ENCODE measurements around the gene PRKACB.
"Not testable (repeated sequence)": the region's sequence is repeated elsewhere in the genome, so short reads cannot be mapped to it uniquely, and the experiment has no call there.

PRKACB gene

DNA sequence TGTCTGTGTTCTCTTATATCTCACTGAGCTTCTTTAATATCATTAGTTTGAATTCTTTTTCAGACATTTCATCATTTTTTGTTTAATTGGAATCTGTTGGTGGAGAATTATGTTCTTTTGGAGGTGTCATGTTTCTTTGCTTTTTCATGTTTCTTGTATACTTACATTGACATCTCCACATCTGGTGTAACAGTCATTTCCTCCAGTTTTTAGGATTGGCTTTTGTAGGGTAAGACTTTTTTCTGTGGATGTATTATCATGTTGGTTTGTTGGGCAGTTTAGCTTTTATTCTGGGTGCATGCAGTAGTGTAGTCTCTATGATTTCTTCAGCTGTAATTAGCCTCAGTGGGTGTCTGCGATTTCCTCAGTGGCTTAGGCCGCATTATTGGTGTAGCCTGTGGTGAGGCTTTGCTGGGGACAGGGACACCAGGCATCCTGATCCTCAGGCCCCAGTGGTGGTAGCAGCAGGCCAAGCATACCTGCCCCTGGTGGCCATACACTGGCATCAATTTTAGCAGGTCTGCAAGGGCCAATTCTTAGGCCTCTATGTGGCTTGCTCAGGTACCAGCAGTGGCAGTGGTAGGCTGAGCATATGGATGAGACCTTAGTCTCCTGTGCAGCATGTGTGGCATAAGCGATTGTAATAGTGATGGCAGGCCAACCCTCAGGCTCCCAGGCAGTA, 79.8 kb downstream of the PRKACB start:
- Histone ChIP-seq H3K27me3 (ENCODE audit: control insufficient read depth, insufficient read depth, low read length) (no peaks in the 10 kb centered on the region), H3K4me1 (ENCODE audit: control insufficient read depth, insufficient read depth, low read length) (no peaks in the 10 kb centered on the region), H3K27ac (ENCODE audit: low read depth, low read length) (no peak overlapping the region), H3K9me3 (ENCODE audit: control insufficient read depth, insufficient read depth, low read length) (0 out of 2 replicates have a peak, but pooled peaks cover 3% of the 10 kb centered on the region), H3K9ac (ENCODE audit: low read depth, low read length) (no peak overlapping the region), H3K4me3 (ENCODE audit: low read depth, low read length) (no peak overlapping the region), H3K36me3 (ENCODE audit: control insufficient read depth, insufficient read depth, low read length) (no peaks in the 10 kb centered on the region)

DNA sequence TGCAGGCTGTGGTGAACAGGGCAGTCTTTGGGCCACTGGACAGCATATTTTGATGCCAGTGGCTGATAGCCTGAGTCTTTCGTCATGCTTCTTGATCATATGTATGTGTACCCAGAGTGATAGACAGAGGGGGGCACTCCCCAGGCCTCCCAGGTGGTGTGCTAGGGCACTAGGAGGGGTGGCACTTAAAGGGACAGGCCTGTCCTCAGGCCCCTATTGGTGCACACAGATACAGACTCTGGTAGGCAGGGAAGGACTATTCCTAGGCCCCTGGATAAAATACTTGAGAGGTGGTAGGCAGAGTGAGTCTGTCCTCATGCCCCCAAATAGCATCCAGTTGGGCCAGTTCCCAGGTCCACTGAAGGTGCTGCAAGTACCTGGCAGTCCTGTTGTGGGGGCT, 80.8 kb downstream of the PRKACB start:
- no peak overlapping the region for H3K4me3 ChIP-seq (ENCODE audit: low read depth, low read length)
- H3K27me3 ChIP-seq (ENCODE audit: control insufficient read depth, insufficient read depth, low read length): no peaks in the 10 kb centered on the region
- H3K9ac ChIP-seq (ENCODE audit: low read depth, low read length): no peak overlapping the region
- no peaks in the 10 kb centered on the region for H3K4me1 ChIP-seq (ENCODE audit: control insufficient read depth, insufficient read depth, low read length)
- H3K27ac ChIP-seq (ENCODE audit: low read depth, low read length): no peak overlapping the region
- H3K36me3 ChIP-seq (ENCODE audit: control insufficient read depth, insufficient read depth, low read length): no peaks in the 10 kb centered on the region
- no peaks in the 10 kb centered on the region for H3K9me3 ChIP-seq (ENCODE audit: control insufficient read depth, insufficient read depth, low read length)

DNA sequence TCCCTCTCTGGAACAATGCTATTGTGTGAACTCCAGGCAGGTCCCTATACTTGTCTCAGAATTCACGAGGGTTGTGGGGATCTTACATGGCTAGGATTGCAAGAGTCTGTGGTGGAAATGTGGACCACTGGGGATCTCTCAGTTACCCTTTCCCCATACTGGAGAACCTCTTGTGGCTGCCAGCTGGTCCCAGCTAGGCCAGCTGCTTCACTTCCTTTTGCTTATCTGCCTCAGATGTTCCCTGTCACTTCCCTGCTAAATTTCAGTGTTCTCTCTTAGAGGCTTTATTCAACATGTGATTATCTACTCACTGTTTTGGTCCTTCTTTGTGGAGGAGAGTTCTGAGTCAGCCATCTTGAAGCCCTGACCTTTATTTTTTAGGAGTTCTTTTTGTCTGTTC, 81.6 kb downstream of the PRKACB start:
- Histone ChIP-seq H3K4me1 (ENCODE audit: control insufficient read depth, insufficient read depth, low read length) (no peaks in the 10 kb centered on the region), H3K4me3 (ENCODE audit: low read depth, low read length) (no peak overlapping the region), H3K27ac (ENCODE audit: low read depth, low read length) (no peak overlapping the region), H3K9ac (ENCODE audit: low read depth, low read length) (no peak overlapping the region), H3K36me3 (ENCODE audit: control insufficient read depth, insufficient read depth, low read length) (no peaks in the 10 kb centered on the region), H3K27me3 (ENCODE audit: control insufficient read depth, insufficient read depth, low read length) (no peaks in the 10 kb centered on the region), H3K9me3 (ENCODE audit: control insufficient read depth, insufficient read depth, low read length) (no peaks in the 10 kb centered on the region)

DNA sequence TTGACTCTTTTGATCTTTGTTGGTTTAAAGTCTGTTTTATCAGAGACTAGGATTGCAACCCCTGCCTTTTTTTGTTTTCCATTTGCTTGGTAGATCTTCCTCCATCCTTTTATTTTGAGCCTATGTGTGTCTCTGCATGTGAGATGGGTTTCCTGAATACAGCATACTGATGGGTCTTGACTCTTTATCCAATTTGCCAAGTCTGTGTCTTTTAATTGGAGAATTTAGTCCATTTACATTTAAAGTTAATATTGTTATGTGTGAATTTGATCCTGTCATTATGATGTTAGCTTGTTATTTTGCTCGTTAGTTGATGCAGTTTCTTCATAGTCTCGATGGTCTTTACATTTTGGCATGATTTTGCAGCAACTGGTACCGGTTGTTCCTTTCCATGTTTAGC, 88.6 kb downstream of the PRKACB start:
- H3K36me3 ChIP-seq (ENCODE audit: control insufficient read depth, insufficient read depth, low read length); H3K27me3 ChIP-seq (ENCODE audit: control insufficient read depth, insufficient read depth, low read length); H3K9ac ChIP-seq (ENCODE audit: low read depth, low read length); H3K9me3 ChIP-seq (ENCODE audit: control insufficient read depth, insufficient read depth, low read length); H3K4me1 ChIP-seq (ENCODE audit: control insufficient read depth, insufficient read depth, low read length); H3K27ac ChIP-seq (ENCODE audit: low read depth, low read length); H3K4me3 ChIP-seq (ENCODE audit: low read depth, low read length): not testable (repeated sequence)

DNA sequence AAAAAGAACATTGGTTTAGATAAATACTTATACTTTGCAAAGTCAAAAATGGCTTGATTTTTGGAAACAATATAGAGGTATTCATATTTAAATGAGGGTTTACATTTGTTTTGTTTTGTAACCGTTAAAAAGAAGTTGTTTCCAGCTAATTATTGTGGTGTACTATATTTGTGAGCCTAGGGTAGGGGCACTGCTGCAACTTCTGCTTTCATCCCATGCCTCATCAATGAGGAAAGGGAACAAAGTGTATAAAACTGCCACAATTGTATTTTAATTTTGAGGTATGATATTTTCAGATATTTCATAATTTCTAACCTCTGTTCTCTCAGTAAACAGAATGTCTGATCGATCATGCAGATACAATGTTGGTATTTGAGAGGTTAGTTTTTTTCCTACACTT, 92.2 kb downstream of the PRKACB start:
- no peak overlapping the region for H3K4me3 ChIP-seq (ENCODE audit: low read depth, low read length)
- H3K27me3 ChIP-seq (ENCODE audit: control insufficient read depth, insufficient read depth, low read length): no peaks in the 10 kb centered on the region
- H3K36me3 ChIP-seq (ENCODE audit: control insufficient read depth, insufficient read depth, low read length): peaks cover 7% of the 10 kb centered on the region
- H3K9me3 ChIP-seq (ENCODE audit: control insufficient read depth, insufficient read depth, low read length): peaks cover 9% of the 10 kb centered on the region
- H3K4me1 ChIP-seq (ENCODE audit: control insufficient read depth, insufficient read depth, low read length): no peaks in the 10 kb centered on the region
- H3K27ac ChIP-seq (ENCODE audit: low read depth, low read length): no peak overlapping the region
- no peak overlapping the region for H3K9ac ChIP-seq (ENCODE audit: low read depth, low read length)

DNA sequence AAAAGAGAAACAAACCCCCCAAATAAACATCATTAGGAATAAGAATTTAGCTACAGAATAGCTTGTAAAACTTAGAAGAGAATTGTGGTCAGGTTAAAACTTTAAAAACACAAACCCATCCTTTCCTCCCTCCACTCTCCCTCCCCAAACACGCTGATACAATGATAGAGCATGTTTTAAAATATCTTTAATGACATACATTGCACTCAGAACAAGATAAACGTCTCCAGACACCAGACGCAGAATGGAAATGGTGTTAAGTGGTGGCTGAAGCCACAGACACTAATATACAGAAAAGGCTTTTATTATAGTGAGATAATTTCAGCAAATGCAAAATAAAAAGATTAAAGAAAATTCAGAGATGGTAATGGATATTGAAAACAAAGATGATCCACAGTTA, 98.6 kb downstream of the PRKACB start:
- Histone ChIP-seq H3K4me3 (ENCODE audit: low read depth, low read length) (no peak overlapping the region), H3K9me3 (ENCODE audit: control insufficient read depth, insufficient read depth, low read length) (no peaks in the 10 kb centered on the region), H3K27me3 (ENCODE audit: control insufficient read depth, insufficient read depth, low read length) (no peaks in the 10 kb centered on the region), H3K36me3 (ENCODE audit: control insufficient read depth, insufficient read depth, low read length) (peaks cover 3% of the 10 kb centered on the region; the same call in 1 of the 2 replicates), H3K9ac (ENCODE audit: low read depth, low read length) (no peak overlapping the region), H3K27ac (ENCODE audit: low read depth, low read length) (no peak overlapping the region), H3K4me1 (ENCODE audit: control insufficient read depth, insufficient read depth, low read length) (no peaks in the 10 kb centered on the region)

DNA sequence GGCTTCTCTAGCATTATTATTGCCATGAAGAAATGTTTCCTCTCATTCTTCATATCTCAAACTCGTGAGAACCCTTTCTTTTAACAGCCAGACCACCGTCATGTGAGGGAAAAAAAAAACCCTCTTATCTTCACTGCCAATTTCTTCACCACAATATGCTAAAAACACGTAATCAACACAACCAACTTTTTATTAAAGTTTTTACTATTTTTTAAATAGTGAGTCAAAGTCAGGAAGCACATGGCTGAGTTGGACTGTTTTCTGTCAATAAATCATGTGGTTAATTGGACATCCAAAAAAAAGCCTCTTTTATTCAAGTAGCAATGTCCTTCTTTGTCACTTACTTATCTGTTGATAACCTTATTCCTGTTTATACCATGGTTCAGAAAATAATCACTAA, 101.5 kb downstream of the PRKACB start:
- Histone ChIP-seq H3K4me1 (ENCODE audit: control insufficient read depth, insufficient read depth, low read length) (no peaks in the 10 kb centered on the region), H3K4me3 (ENCODE audit: low read depth, low read length) (no peak overlapping the region), H3K36me3 (ENCODE audit: control insufficient read depth, insufficient read depth, low read length) (no peaks in the 10 kb centered on the region), H3K9ac (ENCODE audit: low read depth, low read length) (no peak overlapping the region), H3K9me3 (ENCODE audit: control insufficient read depth, insufficient read depth, low read length) (no peaks in the 10 kb centered on the region), H3K27me3 (ENCODE audit: control insufficient read depth, insufficient read depth, low read length) (no peaks in the 10 kb centered on the region), H3K27ac (ENCODE audit: low read depth, low read length) (no peak overlapping the region)

DNA sequence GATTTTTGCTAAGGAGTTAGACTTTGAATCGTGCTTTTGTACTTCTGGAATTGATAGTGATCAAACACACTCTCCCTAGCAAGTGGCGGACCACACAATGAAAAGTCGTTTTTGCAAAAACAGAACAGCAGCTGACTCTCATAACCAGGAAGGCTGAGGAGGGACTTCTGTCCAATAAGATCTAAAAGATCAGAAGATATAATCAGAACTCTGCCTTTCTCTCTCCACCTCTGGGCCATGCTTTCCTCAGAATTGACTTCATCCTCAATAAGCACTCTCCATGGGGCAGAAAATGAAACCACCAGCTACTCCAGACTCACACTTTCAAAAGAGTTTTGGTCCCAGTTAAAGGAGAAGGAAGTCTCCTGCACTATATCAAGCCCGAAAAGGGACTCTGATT, 102.1 kb downstream of the PRKACB start:
- no peak overlapping the region for H3K9ac ChIP-seq (ENCODE audit: low read depth, low read length)
- no peaks in the 10 kb centered on the region for H3K27me3 ChIP-seq (ENCODE audit: control insufficient read depth, insufficient read depth, low read length)
- H3K36me3 ChIP-seq (ENCODE audit: control insufficient read depth, insufficient read depth, low read length): no peaks in the 10 kb centered on the region
- H3K27ac ChIP-seq (ENCODE audit: low read depth, low read length): no peak overlapping the region
- H3K4me1 ChIP-seq (ENCODE audit: control insufficient read depth, insufficient read depth, low read length): no peaks in the 10 kb centered on the region
- H3K4me3 ChIP-seq (ENCODE audit: low read depth, low read length): no peak overlapping the region
- H3K9me3 ChIP-seq (ENCODE audit: control insufficient read depth, insufficient read depth, low read length): no peaks in the 10 kb centered on the region

DNA sequence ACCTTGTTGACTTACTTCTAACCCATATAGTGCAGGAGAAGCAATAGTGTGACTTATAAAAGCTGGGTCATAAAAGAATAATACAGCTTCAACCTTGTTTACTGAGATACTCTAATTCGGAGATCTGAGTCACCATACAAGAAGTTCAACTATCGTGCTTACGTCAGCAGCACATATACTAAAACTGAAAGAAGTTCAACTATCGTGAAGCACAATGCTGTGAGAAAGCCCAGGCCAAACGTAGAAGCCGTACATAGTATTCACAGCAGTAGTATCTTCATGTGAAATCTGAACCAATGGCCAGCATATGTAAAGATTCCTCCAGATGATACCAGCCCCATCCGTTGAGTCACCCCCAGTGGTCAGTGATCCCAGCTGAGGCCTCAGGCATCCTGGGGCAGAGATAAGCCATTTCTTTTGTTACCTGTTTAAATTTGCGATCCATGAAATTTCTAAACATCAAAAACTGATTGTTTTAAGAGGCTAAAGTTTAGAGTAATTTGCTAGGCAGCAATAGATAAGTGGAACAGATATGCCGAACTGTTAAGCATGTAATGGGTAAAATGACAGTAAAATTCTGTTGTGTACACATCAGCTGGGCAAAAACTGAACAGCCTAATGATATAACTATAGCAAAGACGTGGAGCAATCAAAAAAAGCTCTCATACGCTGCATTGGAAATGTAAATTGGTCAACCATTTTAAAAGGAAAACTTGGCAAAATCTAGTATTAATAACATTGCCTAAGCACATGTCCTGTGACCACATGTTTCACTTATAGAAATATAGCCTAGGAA, 103.6 kb downstream of the PRKACB start:
- Histone ChIP-seq H3K9ac (ENCODE audit: low read depth, low read length) (no peak overlapping the region), H3K4me1 (ENCODE audit: control insufficient read depth, insufficient read depth, low read length) (no peaks in the 10 kb centered on the region), H3K27me3 (ENCODE audit: control insufficient read depth, insufficient read depth, low read length) (no peaks in the 10 kb centered on the region), H3K4me3 (ENCODE audit: low read depth, low read length) (no peak overlapping the region), H3K36me3 (ENCODE audit: control insufficient read depth, insufficient read depth, low read length) (no peaks in the 10 kb centered on the region), H3K27ac (ENCODE audit: low read depth, low read length) (no peak overlapping the region), H3K9me3 (ENCODE audit: control insufficient read depth, insufficient read depth, low read length) (no peaks in the 10 kb centered on the region)

DNA sequence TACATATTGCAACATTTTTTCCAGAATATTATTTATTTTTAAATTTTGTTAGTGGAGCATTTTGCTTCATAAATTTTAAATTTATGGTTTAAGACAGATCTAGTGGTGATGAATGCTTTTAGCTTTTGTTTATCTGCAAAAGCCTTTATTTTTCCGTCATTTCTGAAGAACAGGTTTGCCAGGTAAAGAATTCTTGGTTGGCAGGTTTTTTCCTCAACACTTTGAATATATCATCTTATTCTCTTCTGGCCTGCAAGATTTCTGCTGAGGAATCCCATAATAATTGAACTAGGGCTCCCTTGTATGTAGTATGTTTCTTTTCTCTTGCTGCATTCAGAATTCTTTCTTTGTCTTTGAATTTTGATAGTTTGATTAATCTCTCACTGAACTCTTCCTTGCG, 106.6 kb downstream of the PRKACB start:
- Histone ChIP-seq H3K4me3 (ENCODE audit: low read depth, low read length) (no peak overlapping the region), H3K27ac (ENCODE audit: low read depth, low read length) (no peak overlapping the region), H3K27me3 (ENCODE audit: control insufficient read depth, insufficient read depth, low read length) (no peaks in the 10 kb centered on the region), H3K9ac (ENCODE audit: low read depth, low read length) (no peak overlapping the region), H3K36me3 (ENCODE audit: control insufficient read depth, insufficient read depth, low read length) (no peaks in the 10 kb centered on the region), H3K4me1 (ENCODE audit: control insufficient read depth, insufficient read depth, low read length) (peaks cover 8% of the 10 kb centered on the region), H3K9me3 (ENCODE audit: control insufficient read depth, insufficient read depth, low read length) (no peaks in the 10 kb centered on the region)

DNA sequence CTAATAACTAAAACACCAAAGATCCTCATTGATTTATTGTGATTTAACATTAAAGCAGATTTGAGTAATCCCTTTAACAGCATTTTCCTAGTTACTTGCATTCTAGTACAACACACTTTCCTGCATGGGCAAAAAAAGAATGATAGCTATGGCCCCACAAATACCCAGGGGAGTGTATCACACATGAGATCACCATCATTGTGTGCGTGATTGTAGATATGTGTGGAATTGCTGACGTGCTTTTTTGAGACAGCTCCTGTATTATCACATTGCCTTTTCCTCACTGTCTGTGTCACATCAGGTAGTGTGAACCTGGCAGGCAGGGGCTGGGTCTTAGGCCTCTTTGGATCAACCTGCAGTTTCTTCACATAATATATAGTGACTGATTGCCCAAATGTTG, 109.0 kb downstream of the PRKACB start:
- H3K9ac ChIP-seq (ENCODE audit: low read depth, low read length): no peak overlapping the region
- no peak overlapping the region for H3K27ac ChIP-seq (ENCODE audit: low read depth, low read length)
- no peaks in the 10 kb centered on the region for H3K36me3 ChIP-seq (ENCODE audit: control insufficient read depth, insufficient read depth, low read length)
- no peaks in the 10 kb centered on the region for H3K27me3 ChIP-seq (ENCODE audit: control insufficient read depth, insufficient read depth, low read length)
- H3K9me3 ChIP-seq (ENCODE audit: control insufficient read depth, insufficient read depth, low read length): no peaks in the 10 kb centered on the region
- H3K4me3 ChIP-seq (ENCODE audit: low read depth, low read length): no peak overlapping the region
- H3K4me1 ChIP-seq (ENCODE audit: control insufficient read depth, insufficient read depth, low read length): peaks cover 8% of the 10 kb centered on the region
